ENCODE data around the gene RFX2.

RFX2 gene

GRCh38 chr19:5955636-5955935, 154.7 kb downstream of the RFX2 start:
- no peak for DNase-seq (ENCODE audit: low spot score)

DNA sequence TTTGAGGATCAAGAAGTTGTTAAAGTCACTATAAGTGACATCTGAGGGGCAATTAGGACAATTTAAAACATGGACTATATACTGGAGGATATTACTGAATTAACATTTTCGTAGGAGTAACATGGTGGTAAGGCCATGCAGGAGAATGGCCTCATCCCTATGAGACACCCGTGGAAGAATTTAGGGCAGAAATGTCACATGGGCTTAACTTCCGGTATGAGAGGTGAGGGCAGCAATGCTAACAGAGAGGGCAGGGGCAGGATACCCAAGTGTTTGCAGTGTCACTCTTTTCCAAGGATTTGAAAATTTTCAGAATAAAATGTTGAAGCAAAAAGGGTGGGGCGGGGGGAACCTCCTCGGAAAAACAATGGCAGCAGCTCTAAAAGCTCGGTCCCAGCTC, 156.0 kb downstream of the RFX2 start:
- no peak for DNase-seq (ENCODE audit: low spot score)

- DNase-seq (ENCODE audit: low spot score), result peak; percentile 44
Observed at GRCh38 chr19:5953680-5954213, 156.6 kb downstream of the RFX2 start.

DNA sequence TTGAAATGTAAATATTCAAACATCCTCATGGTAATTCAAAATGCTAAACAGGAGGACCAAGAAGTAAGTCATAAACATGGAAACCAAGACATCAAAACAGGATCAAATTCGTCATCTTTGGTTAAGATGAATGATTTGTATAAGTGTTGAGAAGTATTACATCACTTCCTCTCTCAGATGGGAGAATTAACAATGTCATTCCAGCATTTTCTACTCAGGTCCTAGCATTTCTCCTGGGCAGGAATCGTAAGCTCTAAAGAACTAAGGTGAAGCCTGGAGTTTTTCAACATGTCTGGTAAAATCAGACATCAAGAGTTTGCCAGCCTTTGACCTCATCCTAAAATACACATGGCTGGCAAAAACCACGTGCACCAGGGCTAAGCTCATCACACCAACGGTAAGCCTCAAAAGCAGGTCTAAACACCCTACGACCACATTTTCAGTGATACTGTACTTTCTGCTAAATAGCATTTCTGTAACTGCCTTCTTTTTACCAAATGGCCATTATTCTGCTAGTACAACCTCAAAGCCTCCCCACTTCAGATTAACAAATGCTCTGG, 157.2 kb downstream of the RFX2 start:
- DNase-seq (ENCODE audit: low spot score), result peak; percentile 37

GRCh38 chr19:5952193-5953029, 157.9 kb downstream of the RFX2 start:
- DNase-seq (ENCODE audit: low spot score), result no peak

- DNase-seq (ENCODE audit: low spot score), result no peak
Observed at GRCh38 chr19:5951338-5951861, 158.9 kb downstream of the RFX2 start.

DNA sequence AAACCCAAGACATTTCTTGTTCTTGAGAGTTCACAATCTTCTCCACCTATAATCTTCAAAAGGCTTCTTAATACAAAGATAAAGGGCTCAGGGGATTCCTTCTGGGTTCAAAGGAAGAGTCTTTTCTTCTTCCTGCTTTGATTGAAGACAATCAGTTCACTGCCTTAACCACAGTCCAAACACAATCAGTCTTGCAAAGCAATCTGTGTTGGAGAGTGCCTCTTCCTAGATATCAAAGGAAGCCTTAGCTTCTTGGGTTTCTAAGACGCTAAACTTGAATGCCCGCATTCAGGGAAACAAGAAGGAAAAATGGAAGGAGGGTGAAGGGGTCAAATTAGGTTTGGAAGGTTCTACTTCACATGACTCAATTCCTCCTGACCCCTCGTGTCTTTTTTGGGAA, 159.6 kb downstream of the RFX2 start:
- DNase-seq (ENCODE audit: low spot score), result no peak

DNA sequence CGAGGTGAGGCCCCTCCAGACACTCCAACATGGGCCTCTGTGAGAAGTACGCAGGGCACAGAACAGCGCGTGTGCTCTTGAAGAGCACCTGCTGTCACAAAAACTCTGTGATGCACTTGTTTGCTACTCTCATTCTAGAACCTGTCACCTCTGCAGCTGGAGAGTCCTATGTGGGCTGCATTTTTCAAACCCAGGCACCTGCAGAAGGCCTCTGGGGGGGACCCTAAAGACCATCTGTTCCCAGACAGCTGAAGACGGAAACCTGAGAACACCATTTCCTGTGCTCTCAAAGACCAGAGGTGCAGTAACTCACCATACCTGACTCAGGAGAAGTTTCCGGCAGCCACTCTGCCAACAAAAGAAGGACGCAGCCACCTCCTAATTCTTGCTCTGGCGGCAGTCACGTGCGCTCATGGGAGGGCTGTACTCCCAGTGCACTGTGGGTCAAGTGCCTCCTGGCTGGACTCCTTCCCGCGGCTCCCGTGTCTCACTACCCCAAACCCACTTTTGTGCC, 160.5 kb downstream of the RFX2 start:
- peak; percentile 42 for DNase-seq (ENCODE audit: low spot score)

GRCh38 chr19:5948752-5949564, 161.3 kb downstream of the RFX2 start:
- peak; percentile 21 for DNase-seq (ENCODE audit: low spot score)

DNA sequence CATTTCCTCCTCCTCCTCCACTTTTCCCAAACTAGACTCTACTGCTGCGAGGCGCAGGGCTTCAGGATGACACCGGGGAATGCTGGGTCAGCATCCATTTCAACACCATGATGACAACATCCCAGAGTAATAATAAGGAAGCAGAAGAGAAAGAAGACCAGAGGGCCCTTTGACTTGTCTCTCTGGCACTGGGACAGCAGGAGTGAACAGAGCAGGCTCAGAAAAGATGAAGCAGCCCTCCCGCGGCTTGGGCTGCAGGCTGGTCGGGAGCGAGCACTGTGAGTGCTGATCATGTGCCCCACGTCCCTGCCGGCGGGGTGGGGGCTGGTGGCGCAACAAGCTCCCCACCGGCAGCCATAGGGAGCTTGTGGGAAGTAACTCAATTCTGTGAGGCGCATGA, 162.9 kb downstream of the RFX2 start:
- no peak for DNase-seq (ENCODE audit: low spot score)

DNA sequence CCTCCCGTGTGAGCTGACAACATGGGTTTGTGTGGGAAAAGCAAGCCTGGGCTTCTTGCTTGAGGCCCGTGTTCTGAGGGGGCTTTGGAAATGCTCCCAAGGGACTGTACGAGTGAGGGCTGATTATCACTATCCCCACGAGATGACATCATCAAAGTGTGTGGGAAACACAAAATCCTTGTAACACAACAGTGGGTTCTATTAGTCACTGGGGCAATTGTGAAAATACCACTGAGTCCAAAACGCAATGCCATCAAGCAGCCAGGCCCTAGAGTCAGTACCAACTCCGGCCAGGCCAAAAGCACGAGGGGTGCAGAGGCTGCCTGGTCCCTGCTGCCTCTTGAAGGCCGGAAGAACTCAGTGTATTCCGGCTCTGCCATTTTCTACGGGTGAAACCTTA, 166.7 kb downstream of the RFX2 start:
- DNase-seq (ENCODE audit: low spot score), result no peak

All from activated CD4-positive, alpha-beta T cell treated with anti-CD3 and anti-CD28 coated beads, Interleukin-2, Interleukin-4, amounts not matched to agents 100 ng/mL and 50 ng/mL, durations not matched to agents 16 hours and 8 hours (primary cell).